Activated CD8-positive, alpha-beta memory T cell treated with anti-CD3 and anti-CD28 coated beads for 48 hours (primary cell): Measurements from ENCODE around the gene LFNG.
"Not testable (repeated sequence)": the region's sequence is repeated elsewhere in the genome, so short reads cannot be mapped to it uniquely, and the experiment has no call there.

Experiments used
- DNase-seq, 3 experiments: peaks; one replicate each; pipeline ENCODE4 v3.0.0-alpha.2; 2020; ENCODE audit warnings: low read depth in 2 of 3, low spot score in 2 of 3

The LFNG gene

DNA sequence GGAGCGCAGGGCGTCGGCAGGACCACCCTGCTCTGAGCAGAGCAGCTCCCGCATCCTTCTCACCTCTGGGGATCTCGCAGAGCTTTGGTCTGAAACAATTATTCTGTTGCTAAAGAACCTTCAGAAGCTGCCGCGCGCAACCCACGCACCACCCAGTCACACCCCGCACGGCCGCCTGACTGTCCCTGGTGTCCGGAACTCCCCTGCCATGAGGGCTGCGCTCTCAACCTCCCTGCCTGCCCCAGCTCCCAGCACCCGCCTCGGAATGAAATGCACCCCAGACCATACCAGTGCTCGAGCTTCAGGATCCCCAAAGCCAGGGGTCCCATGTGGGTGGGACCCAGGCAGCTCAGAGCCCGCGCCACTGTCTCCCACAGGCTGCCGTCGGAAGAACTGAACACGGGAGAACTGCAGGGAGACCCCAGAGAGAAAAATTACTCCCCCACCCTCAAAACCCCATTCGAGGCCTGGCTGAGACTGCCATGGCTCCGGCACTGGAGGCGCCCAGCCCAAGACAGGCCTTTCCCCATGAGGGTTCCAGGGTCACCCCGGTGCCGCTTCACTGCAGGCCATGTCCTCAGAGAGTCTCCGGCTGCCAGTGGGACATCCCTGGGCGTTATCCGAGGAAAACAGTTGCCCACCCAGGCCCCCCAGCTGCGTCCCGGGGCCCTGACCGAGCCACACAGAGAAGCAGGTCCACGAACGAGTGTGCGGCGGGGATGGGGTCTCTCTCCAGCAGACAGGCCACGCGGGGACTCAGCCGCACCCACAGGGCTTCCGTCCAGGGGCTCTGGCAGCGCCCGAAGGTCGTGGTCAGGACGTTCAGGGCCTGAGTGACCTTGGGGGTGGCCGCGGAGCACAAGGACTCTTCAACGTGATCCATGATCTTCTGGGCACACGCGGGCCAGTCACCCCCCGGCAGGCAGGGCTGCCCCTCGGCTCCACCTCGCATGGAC, 23.6 kb downstream of the LFNG start:
- DNase-seq: no peak

DNA sequence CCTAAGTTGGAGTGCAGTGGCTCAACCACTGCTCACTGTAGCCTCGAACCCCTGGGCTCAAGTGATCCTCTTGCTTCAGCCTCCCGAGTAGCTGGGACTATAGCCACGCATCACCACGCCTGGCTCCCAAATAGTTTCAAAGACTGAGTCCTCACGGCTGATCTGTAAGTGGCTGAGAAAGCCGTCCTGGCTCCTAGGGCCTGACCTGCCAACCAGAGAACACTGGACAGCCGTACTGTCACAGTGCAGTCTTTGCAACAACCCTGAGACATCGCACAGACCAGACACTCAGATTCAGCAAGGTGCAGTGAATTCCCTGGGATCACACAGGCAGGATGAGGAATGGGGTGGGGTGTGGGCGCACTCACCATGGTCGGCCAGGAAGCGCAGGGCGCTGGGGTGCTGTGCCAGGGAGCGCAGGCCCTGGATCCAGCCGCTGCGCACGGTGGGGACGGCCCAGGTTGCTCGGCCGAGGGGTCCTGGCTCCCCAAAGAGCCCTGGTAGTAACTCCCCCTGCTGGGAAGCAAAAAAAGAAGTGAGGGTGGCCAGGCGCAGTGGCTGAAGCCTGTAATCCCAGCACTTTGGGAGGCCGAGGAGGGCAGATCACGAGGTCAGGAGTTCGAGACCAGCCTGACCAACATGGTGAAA, 25.1 kb downstream of the LFNG start:
- DNase-seq: no peak

DNA sequence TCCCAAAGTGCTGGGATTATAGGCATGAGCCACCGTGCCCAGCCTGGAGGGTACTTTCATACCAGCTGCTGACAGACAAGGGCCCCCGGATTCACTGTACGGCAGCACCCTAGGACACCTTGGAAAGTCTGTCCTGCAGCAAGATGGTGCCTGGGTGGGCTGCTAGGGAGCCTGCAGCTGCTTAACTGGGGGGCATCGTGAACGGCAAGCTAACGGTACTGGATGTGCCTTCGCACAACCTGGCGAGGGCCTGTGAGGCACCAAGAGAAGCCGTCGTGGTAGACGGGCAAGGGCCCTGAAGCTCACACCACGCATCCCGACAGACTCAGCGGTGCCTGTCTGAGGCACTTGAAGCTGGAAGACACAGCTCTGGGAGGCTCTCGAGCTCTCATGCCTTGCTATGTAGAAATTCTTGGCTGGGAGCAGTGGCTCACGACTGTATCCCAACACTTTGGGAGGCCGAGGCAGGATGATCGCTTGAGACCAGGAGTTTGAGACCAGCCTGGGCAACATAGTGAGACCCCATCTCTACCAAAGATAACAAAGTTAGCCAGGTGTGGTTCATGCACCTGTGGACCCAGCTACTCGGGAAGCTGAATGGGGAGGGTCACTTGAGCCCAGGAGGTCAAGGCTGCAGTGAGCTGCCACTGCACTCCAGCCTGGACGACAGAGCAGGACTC, 26.3 kb downstream of the LFNG start:
- DNase-seq: no peak

DNA sequence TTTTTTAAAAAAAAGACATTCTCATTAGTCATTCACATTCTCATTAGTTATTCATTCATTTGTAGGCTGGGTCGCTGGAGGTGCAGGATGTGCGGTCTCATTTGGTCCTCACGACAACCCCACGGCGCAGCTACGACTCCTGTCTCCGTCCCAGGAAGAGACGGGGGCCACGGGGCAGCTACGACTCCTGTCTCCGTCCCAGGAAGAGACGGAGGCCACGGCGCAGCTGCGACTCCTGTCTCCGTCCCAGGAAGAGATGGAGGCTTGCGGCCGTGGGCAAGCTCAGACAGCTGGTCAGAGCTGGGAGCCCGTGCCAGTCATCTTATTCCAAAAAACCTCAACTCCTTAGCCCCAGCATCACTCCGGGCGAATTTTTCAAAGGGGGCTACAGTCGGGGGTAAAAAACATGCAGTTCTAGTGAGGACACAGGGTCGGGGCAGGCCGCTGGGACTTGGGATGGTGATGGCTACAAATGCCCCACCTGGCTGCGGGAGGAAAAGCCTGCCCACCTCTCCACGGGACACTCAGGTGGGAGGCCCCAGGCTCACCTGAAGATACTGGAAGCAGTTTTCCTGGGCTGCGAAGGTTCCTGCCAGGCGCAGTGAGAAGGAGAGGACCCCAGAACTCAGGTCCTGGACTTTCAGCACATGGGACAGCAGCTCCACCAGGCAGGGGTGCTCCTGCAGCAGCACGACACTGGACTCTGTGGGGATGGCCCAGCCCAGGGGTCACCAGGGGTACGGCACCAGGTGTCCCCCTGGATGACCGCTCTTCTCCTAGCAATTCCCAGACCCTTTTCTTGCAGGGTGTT, 27.4 kb downstream of the LFNG start:
- DNase-seq: no peak

DNA sequence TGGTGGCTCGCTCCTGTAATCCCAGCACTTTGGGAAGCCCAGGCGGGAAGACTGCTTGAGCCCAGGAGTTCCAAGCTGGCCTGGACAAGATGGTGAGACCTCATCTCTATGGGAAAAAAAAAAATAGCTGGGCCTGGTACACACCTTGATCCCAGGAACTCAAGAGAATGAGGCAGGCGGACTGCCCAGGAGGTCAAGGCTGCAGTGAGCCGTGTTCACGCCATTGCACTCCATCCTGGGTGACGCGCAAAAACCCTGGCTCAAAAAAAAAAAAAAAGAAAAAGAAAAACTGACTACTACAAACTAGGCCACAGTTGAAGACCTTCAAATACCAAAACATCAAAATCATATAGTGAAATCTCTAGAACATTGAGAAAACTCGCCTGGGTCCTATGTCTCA, 31.8 kb downstream of the LFNG start:
- DNase-seq: no peak

DNA sequence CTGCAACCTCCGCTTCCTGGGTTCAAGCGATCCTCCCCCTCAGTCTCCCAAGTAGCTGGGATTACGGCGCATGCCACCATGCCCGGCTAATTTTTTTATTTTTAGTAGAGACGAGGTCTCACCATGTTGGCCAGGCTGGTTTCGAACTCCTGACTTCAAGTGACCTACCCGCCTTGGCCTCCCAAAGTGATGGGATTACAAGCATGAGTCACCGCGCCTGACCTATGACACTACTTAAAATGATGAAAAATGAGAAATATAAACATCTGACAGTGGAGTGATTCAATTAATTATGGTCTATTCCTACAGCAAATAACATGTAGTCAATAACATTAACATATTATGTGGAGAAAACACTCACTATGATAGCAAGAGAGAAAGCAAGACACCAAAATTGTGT, 33.5 kb downstream of the LFNG start:
- no peak for DNase-seq

DNA sequence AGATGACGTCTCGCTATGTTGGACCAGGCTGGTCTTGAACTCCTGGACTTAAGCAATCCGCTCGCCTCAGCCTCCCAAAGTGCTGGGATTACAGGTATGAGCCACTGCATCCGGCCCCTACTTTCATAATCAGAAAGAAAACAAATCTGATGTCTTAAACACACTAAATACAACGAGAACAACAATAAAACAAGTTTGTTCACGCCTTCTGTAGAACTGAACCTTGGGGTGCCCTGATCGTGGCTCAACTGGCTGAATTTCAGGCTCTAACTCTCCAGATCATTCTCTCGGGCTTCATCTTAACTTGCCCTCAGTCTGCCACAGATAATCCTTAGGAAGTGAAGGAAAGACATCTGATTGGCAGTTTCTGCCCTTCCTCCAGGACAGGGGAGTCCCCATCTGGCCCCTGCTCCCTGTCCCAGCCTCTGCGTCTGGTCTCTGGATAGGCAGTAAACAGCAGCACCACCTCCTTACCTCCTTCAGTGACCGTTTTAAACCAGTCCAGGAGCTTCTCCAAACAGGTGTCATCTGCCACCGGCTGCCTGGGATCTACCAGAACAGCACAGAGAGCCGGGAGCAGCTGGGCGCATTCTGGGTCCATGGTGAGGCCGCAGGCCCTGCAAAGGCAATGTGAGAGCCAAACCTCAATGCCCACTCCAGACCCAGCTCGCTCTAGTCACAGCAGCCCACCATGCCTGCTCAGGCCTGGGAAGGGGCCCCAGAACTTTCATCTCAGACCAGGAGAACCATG, 34.4 kb downstream of the LFNG start:
- DNase-seq: no peak

DNA sequence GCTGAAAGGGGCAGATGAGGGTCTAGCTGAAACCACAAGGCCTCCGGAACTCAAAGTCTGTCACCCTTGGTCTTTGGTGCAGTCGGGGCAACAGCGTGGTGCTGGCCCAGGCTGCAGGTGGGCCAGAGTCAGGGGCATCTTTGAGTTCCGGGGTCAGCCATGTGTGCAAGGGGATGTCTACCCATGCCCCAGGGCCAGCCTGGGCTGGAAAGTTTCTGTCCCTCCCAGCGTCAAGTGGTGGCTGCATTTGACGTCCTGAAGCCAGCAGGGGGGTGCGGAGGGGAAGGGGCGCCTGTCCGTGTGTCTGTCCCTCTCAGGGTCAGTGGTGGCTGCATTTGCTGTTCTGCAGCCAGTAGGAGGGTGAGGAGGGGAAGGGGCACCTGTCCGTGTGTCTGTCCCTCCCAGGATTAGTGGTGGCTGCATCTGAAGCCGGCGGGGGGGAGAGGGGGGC, 35.1 kb downstream of the LFNG start:
- DNase-seq: no peak

DNA sequence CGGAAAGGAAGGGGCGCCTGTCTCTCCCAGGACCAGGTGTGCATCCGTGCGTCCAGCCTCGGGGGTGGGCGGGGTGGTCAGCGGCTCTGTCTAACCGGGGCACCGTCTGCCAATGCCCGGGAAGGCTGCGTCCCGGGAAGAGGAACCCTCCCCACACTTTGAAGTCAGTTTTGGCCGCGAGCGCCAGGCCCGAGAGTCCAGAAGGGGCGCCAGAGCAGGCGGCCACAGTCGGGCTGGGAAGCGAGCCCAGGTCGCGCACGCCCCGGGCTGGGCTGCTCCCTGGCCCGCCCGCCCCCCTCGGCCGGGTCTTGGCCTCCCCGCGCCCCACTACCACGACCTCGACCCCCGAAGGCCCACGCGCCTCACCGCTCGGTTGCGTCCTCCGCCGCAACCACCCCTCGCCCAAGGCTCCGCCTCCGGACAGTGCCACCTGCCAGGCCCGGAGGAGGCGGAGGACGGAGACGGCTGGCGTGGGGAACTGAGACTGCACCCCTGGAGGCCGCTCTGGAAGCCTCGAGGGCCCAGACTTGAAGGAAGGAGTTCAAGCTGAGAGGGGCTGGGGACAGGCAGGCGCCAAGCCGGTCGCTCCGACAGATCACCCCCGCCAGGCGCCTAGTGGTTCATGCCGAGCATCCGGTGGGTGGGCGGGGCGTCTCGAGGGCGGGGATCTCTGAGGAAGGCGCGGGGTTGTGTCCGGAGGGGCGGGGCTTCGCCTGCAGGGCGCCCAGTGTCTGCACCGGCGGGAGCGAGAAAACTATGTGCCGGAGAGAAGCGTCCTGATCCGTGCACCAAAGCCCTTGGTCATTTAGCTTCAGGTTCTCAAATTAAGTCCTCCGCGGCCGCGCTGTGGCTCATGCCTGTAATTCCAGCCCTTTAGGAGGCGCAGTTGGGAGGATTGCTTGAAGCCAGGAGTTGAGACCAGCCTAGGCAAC, 35.8 kb downstream of the LFNG start, which contains the start of gene BRAT1:
TSS of gene BRAT1 (minus strand) at position 404 of the 932 bp plus-strand sequence. CDS start 1,093 bp downstream, outside the sequence.
- DNase-seq: peak; percentile 89 to 98 (median 96)

DNA sequence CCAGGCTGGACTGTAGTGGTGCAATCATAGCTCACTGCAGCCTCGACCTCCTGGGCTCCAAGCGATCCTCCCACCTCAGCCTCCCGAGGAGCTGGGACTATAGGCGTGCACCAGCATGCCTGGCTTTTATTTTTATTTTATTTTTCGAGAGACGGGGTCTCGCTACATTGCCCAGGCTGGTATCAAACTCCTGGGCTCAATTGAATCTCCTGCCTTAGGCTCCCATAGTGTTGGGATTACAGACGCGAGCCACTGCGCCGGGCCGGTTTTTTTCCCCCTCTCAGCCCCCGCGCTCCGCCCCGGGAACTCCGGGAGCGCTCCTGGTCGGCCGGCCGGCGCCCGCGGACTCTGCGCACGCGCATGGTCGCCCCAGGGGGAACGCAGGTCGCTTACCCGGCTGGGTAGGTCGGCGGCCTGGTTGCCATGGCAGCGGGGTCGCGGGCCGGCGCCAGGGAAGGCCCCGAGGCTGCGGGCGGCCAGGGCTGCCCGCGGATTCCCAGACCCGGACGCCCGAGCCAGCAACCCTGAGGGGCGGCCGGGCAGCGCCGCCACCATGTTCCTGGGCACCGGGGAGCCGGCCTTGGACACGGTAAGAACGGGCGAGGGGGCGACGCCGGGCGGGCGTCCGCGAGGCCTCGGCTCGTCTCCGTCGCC, 39.2 kb downstream of the LFNG start, which contains the start of gene IQCE:
TSS of gene IQCE (plus strand) at position 351 of the 654 bp plus-strand sequence. CDS start at position 554, 203 bp downstream.
- peak; percentile 81 to 88 (median 86) for DNase-seq

DNA sequence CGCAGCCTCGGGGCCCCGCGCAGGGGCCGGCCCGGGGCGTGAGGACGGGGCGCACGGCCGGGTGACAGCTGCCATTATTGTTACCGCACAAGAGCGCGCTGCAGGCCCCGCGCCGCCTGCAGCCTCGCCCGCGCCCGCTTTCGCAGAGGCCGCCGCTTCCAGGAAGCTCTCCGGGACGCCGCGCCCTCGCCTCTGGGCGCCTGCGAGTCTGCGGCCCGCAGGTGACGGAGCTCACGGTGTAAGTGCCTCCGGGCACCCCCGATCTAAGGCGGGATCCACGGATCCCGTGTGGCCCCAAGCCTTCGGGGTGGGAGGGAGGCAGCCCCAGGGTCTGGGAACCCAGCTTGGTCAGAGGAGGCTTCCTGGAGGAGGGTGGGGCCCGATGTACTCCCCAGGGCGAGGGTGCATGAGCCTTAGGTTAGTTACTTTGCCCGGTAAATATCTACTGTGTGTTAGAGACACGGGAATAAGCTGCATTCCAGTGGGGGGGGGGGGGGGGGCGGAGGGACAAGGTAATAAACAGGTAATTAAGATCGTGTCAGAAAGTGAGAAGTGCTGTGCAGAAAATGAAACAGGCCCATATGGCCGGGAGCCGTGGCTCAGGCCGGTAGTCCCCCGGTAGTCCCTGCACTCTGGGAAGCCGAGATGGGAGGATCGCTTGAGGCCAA, 39.8 kb downstream of the LFNG start:
- DNase-seq: no peak

DNA sequence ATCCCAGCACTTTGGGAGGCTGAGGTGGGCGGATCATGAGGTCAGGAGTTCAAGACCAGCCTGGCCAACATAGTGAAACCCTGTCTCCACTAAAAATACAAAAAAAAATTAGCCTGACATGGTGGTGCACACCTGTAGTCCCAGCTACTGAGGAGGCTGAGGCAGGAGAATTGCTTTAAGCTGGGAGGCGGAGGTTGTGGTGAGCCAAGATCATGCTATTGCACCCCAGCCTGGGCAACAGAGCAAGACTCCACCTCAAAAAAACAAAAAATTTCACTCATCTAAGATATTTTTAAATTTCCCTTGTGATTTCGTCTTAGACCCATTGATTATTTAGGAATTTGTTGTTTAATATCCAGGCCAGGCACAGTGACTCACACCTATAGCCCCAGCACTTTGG, 44.4 kb downstream of the LFNG start:
- DNase-seq: not testable (repeated sequence)

DNA sequence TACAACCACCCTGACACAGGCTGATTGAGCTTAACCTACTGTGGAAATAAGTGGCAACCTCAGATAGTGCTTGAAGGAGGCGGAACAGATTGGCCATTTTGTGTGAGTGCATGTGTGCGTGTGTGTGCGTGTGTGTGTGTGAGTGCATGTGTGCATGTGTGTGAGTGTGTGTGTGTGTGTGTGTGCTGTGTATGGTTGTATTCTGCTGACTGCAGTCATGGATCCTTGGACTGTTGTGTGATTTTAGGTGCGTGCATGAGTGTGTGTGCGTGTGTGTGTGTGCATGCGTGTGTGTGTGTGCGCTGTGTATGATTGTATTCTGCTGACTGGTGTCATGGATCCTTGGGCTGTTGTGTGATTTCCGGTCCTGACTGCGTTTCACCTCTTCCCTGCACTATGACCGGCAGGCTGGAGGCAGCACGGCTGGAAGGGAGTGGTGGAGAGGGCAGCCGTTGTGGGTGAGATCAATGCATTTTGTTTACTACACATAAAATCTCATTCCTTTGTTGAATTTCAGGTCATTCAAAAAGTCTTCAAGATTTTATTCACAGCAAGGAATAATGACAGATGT, 45.5 kb downstream of the LFNG start:
- DNase-seq: no peak

DNA sequence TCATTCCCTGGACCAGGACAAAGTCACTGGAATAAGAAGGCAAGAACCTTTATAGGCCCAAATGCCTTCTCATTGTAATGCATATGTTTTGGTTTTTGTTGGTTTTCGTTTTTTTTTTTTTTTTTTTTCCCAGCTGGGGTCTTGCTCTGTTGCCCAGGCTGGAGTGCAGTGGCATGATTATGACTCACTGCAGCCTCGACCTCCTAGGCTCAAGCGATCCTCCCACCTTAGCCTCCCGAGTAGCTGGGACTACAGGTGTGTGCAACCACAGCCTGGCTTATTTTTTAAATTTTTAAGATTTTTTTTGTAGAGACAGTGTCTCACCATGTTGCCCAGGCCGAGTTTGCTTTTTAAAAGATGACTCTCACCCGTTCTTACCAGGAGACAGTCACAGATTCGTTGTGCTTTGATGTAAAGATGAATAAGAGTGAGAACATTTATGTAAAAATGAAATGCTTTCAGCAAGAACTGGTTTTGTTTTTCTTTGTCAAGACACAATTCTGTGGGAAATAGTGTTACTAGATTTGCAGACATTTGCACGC, 46.8 kb downstream of the LFNG start:
- no peak for DNase-seq

DNA sequence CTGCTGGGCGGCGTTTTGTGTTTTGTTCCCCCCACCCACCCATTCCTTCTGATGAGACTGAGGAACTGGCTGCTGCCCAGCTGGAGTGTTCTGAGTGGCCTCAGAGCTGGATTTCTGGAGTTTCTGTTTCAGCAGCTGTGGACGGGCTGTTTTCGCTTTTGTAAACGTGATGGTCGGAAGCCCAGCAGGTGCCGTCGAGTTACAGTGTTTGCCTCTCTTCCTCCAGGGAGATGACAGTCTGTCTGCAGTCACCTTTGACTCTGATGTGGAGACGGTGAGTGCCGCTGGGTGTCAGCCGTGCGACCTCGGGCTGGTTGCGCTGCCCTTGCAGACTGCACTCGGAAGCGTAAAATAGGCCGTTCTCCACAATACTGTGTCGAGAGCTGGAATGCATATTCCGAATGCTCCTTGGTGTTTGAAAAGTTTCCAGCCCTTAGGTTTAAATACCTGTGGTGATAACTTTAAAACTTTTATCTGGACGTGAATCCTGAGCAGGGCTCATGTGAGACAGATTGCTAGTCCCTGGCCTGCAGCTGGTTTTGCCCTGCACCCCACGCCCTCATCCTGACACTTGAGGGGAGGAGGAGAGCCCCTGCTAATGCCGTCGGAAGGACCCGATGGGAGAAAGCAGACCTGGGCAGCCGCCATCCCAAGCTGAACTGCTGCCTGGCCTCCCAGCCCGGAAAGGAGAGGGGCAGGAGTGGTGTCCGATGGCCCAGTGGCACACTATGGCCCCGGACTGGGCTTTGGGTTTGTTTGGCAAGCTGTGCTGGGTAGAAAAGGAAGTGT, 47.5 kb downstream of the LFNG start:
- DNase-seq: no peak

DNA sequence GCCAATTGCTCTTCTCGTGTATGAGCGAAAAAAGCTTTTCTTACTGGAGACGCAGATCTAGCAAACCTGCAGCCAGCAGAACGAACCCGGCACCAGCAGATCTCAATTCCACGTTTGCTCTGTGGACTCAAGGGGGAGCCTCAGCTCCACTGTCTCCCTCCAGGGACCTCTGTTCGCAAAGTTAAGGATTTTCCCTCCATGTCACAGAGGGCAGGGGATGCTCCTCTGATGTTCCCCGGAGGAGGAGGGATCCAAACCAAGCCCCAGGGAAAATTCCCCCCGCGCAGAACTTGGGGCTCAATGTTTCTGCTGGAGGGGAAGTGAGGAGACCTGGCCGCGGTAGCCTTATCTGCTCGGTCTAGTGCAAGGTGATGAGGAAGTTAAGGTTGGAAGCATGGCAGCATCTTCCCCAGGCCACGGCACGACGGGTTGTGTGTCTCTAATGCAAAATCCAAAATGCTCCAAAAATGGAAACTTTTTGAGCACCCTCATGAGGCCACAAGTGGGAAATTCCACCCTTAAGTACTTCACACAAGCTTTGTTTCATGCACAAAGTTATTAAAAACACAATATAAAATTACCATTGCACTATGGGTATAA, 48.2 kb downstream of the LFNG start:
- DNase-seq: no peak
